Stimulated activated CD4-positive, alpha-beta T cell treated with anti-CD3 and anti-CD28 coated beads, TNF-alpha, amount 100 ng/mL, for 24 hours (primary cell): ENCODE data around the gene OR2G6.
"Not testable (repeated sequence)": the region's sequence is repeated elsewhere in the genome, so short reads cannot be mapped to it uniquely, and the experiment has no call there.

Experiments
- DNase-seq, 3 experiments: peaks; one replicate each; pipeline ENCODE4 v3.0.0-alpha.2; 2020; ENCODE audit warnings: low read depth in 3 of 3

Gene OR2G6

GRCh38 chr1:248507773-248508172 is at the start of gene OR2G6:
Gene OR2G6, plus strand, starts transcription at chr1:248508073. Its CDS starts 13,574 bp downstream, at chr1:248521647.
- DNase-seq = not testable (repeated sequence)

GRCh38 chr1:248459117-248459516 is 48.8 kb upstream of the OR2G6 start:
- DNase-seq = not testable (repeated sequence)

GRCh38 chr1:248471154-248471553 is 36.7 kb upstream of the OR2G6 start:
- DNase-seq = no peak

- not testable (repeated sequence) for DNase-seq
Measured at GRCh38 chr1:248472111-248472510, 35.8 kb upstream of the OR2G6 start.

GRCh38 chr1:248473051-248473450 is 34.8 kb upstream of the OR2G6 start, which contains the start of gene OR2T3:
Gene OR2T3, plus strand, starts transcription at chr1:248473351. Its CDS starts 0 bp downstream, at chr1:248473351.
- DNase-seq = not testable (repeated sequence)

GRCh38 chr1:248475660-248476059 is 32.2 kb upstream of the OR2G6 start:
- DNase-seq = not testable (repeated sequence)

GRCh38 chr1:248481686-248482579 is 25.9 kb upstream of the OR2G6 start:
- DNase-seq = peak in 1 of 3 experiments; percentile 1

GRCh38 chr1:248488289-248488688 is 19.6 kb upstream of the OR2G6 start, which contains the start of gene OR2T5:
Gene OR2T5, plus strand, starts transcription at chr1:248488589. Its CDS starts 0 bp downstream, at chr1:248488589.
- not testable (repeated sequence) for DNase-seq

- DNase-seq = not testable (repeated sequence)
Measured at GRCh38 chr1:248496661-248497060, 11.2 kb upstream of the OR2G6 start.

- not testable (repeated sequence) for DNase-seq
Measured at GRCh38 chr1:248500305-248501035, 7.4 kb upstream of the OR2G6 start.

GRCh38 chr1:248510217-248510616 is 2.3 kb downstream of the OR2G6 start:
- not testable (repeated sequence) for DNase-seq

- no peak for DNase-seq
Measured at GRCh38 chr1:248521856-248522255, 14.0 kb downstream of the OR2G6 start.

GRCh38 chr1:248537449-248537848 is 29.6 kb downstream of the OR2G6 start:
- DNase-seq = not testable (repeated sequence)

- not testable (repeated sequence) for DNase-seq
Measured at GRCh38 chr1:248547383-248547782, 39.5 kb downstream of the OR2G6 start.

GRCh38 chr1:248551027-248551426 is 43.2 kb downstream of the OR2G6 start:
- not testable (repeated sequence) for DNase-seq

- DNase-seq = not testable (repeated sequence)
Measured at GRCh38 chr1:248562672-248563071, 54.8 kb downstream of the OR2G6 start, which contains the start of gene OR2T29. Gene OR2T29, minus strand, starts transcription at chr1:248562772. Its CDS starts 3,281 bp downstream, at chr1:248559491.

- not testable (repeated sequence) for DNase-seq
Measured at GRCh38 chr1:248565530-248566373, 57.9 kb downstream of the OR2G6 start.

- not testable (repeated sequence) for DNase-seq
Measured at GRCh38 chr1:248569049-248569448, 61.2 kb downstream of the OR2G6 start.

- not testable (repeated sequence) for DNase-seq
Measured at GRCh38 chr1:248570811-248571210, 62.9 kb downstream of the OR2G6 start.

- not testable (repeated sequence) for DNase-seq
Measured at GRCh38 chr1:248572049-248572448, 64.2 kb downstream of the OR2G6 start.

GRCh38 chr1:248573856-248574255 is 66.0 kb downstream of the OR2G6 start:
- DNase-seq = not testable (repeated sequence)
